HG02571 (cell line): ENCODE measurements around the gene SF3A1.

Experiments used
- ATAC-seq: cut with Tn5 transposase; IDR thresholded peaks from one replicate; pipeline ENCODE4 v1.9.1; 2021; ENCODE audit warnings: mild to moderate bottlenecking, moderate library complexity; ENCODE audit not compliant: unreplicated experiment

Gene SF3A1

DNA sequence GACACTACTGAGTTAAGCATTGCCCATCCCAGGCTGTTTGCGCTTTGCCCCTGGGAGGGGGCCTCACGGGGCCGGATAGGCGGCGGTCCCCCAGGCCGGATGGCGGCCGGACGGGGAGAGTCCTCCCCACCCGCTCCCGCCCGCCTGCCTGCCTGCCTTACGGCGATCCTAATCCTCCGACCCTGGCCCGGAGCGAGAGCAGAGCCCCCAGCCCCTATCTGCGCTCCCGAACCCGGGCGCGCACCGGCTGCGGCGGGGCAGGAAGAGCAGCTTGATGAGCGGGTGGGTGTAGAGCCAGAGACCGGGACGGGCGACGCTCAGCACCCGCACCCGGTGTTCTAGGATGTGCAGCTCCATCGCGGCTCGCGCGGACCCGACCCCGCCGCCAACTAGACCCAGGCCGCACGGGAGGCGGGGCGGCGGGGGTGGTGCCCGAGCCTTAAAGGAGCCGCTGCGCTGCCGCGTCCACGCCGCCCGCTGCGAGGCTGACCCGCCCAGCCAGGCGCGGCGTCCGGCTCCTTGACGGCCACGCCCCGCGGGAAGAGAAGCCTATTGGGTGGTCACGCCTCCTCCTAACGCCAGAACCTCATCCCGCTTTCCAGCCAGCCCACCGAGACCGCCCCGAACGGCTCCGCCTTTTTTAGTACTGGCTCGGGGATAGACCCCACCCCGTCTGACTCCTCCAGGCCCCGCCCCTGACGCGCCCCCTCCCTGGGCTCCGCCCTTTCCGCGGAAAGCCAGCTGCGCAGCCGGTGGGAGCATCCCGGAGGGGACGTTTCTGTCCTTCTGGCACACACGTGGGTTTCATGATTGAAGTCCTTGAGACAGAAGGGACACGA lies 67.3 kb downstream of the SF3A1 start, which contains the start of gene CASTOR1:
Gene CASTOR1 (minus strand): TSS at position 365 of the 839 bp plus-strand sequence. CDS start 8 bp downstream, at position 357.
- ATAC-seq, result peak; percentile 55

- ATAC-seq, result no peak
These were observed 68.1 kb downstream of the SF3A1 start for GRCh38 chr22:30288419-30289140.

- ATAC-seq, result no peak
These were observed 68.9 kb downstream of the SF3A1 start for GRCh38 chr22:30287648-30288418.

DNA sequence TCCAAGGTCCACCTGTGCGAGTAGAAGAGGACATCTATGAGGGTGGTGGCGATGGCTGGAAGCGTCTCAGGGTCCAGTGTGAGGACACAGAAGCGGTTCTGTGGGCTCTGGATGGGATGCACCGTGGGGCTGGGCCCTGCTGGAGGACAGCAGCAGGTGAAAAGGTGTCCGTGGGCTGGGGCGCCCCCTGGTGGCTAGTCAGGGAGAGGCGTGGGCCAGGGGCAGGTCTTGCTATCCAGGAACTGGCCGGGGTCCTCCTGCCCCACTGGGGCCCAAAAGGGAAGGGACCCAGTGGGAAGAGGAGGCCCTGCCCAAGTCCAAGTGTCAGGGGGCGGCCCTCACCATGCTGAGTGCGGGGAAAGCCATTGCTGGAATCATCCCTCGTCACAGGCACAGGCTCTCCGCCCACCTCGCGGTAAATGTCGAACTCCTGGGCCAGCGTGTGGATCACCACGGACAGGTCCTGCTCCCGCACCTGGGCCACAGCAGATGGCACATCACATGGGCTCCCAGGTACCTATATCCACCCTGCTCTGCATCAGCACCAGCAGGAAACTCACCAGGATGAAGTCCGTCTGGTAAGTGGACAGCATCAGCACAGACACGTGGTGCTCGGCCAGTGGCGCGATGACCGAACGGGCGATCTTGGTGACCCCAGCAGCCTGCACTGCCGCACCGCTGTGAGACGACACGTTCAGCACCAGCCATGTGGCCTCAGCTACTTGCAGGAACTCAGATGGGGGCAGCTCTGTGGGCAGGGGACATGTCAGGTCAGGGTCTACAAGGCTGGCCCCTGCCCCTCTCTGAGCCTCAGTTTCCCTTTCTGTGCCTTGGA lies 69.7 kb downstream of the SF3A1 start:
- ATAC-seq, result no peak

DNA sequence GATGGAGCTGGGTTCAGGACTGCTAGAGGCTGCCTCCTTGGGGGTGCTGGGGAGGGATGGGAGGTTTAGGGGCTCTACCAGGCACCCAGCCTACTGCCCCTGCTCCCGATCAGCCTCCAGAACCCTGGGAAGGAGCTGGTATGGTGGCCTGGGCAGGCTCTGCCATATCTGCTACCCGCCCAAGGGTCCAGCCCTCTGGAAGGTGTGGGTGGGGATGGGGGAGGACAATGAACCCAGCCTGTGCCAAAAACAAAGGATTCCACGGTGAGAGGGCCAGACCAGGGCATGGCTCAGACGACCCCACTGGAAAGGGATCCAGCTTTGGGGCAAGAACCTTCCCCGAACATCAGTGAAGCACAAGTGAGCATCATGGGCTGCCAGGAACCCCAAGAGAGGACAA lies 70.4 kb downstream of the SF3A1 start:
- ATAC-seq, result no peak

DNA sequence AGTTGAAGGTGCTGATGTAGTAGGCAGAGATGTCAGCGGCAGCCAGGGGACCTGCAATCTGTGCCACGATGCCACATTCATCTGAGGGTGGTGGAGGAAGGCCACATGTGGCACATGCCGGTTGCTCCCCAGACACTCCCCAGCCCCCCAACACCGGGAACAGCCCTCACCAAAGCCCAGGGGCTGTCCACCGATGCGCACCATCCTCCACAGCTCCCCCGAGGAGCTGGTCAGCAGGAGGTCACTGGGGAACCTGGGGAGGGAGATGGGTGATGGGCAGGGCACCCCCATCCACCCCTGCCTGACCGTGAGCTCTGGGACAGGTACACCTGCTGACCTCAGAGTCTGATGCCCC lies 70.9 kb downstream of the SF3A1 start:
- no peak for ATAC-seq

DNA sequence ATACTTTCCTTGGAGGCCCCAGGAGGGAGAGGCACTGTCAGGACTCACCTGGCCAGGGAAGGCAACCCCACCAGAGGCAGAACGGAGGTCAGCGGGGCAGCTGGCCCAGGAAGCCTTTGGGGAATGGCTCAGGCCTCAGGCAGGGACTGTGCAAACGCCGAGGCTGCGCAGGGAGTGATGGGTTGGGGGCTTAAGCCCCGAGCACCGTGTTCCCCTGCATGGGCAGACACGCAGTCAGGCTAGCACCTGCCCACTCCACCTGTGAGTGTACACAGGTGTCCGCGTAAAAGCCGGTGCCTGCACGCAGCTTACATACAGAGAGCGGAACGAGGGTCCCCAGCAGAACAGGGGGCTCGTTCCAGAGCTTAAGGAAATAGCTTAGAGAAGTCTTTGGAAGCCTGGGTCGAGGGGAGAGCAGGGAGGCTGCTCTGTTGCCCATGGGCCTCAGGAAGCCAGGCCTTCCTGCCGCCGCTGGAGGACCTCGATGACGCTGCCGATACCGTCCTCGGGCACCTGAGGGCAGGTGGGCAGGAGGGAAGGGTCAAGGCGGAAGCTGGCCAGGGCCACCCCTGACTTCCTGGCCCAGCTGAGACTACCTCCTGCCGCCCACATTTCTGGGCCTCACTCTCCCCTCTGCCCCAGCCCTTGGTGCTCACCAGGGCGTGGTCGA lies 71.4 kb downstream of the SF3A1 start:
- no peak for ATAC-seq

GRCh38 chr22:30284666-30285065 lies 72.0 kb downstream of the SF3A1 start:
- no peak for ATAC-seq

- no peak for ATAC-seq
These were observed 72.5 kb downstream of the SF3A1 start for GRCh38 chr22:30284172-30284571.

DNA sequence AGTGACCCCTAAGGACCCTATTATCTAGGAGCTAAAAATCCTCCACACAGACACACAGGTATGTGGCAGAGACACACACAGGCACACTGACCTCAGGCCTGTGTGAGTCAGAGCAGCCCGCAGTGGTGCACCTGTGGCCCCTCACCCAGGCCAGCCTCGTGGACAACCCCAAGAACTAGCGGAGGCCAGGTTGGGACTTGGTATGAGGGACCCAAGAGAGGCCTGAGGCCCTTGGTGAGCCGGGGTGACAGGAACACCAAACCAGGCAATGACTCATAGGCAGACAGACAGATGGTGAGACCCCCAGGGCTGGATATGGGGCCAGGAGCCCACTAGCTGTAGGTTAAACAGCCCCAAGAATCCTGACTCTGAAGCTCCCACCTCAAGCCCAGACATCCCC lies 73.4 kb downstream of the SF3A1 start:
- no peak for ATAC-seq

DNA sequence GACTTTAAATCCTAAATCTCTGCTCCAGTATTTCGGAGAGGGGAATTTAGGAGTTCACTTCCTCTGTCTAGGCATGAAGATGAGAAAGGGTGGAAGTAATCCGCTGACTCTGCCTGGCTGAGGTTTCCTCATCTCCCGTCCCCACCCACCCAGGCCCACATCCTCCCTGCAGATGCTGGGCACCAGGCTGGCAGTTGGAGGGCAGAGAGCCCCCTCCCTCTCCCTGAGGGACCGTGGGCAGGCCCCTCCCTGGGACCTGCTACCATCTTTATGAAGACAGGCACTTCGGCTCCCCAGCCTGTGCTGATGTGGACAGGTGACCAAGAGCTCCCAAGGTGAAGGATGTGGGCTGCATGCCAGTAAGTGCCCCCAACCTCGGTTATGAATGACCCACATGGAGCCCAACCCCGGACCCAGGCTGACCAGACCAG lies 74.1 kb downstream of the SF3A1 start:
- ATAC-seq, result no peak
